SK-N-SH (cell line): ENCODE measurements around the gene ATL1. TPM values are rescaled to one million over a fixed set of nuclear protein-coding genes. Genes with fewer than 3 reads are reported as not detected.

Experiments
- CTCF ChIA-PET: fragments of 300-600, 350-600 bp; formaldehyde crosslinking; extraction: SDS; loops from one replicate; lab custom pipeline; 2021; lab: Yijun Ruan, JAX
- POLR2A ChIA-PET: fragments of 350-600 bp; sonication (Branson Sonifier 250); formaldehyde crosslinking; extraction: SDS; loops from one replicate; lab custom pipeline; 2020; ENCODE audit warnings: antibody characterized with exemption, inconsistent platforms; lab: Yijun Ruan, JAX
- DNase-seq: peaks from one replicate; pipeline ENCODE4 v3.0.0; 2012
- H2AFZ ChIP-seq: fragments of 200-600 bp; sonication (generic); 2 replicates; pipeline ENCODE4 v1.8.1; 2016; ENCODE audit warnings: antibody characterized with exemption, mild to moderate bottlenecking, low read depth
- H3F3A ChIP-seq: fragments of 200-600 bp; sonication (generic); replicated peaks from 2 replicates; pipeline ENCODE3; 2016; ENCODE audit warnings: antibody characterized with exemption, mild to moderate bottlenecking; ENCODE audit not compliant: insufficient read depth
- H3K27ac ChIP-seq, 2 experiments: fragments of 200-500 bp in 1 of 2; fragments of 200-600 bp in 1 of 2; sonication (Bioruptor generic) in 1 of 2; sonication (generic), shearing (Covaris generic) in 1 of 2; 2 replicates each; pipeline versions ENCODE4 v1.5.1 to v1.6.1; 2014 to 2016; ENCODE audit warnings: low read depth in 2 of 2, inconsistent platforms in 1 of 2, low read length in 1 of 2, mild to moderate bottlenecking in 1 of 2, mixed read lengths in 1 of 2
- H3K27me3 ChIP-seq: fragments of 200-600 bp; sonication (generic), shearing (Covaris generic); 2 replicates; pipeline ENCODE4 v1.6.1; 2016; ENCODE audit warnings: mixed run types; ENCODE audit not compliant: insufficient read depth
- H3K36me3 ChIP-seq, 2 experiments: fragments of 200-500 bp in 1 of 2; fragments of 200-600 bp in 1 of 2; sonication (Bioruptor generic) in 1 of 2; sonication (generic) in 1 of 2; replicated peaks in 1 of 2; 2 replicates each; pipeline versions ENCODE3 to v1.5.1; 2014 to 2016; ENCODE audit warnings: low read length in 1 of 2, mild to moderate bottlenecking in 1 of 2; ENCODE audit not compliant: insufficient read depth in 2 of 2, control insufficient read depth in 1 of 2
- H3K4me1 ChIP-seq, 2 experiments: fragments of 200-500 bp in 1 of 2; fragments of 200-600 bp in 1 of 2; sonication (Bioruptor generic) in 1 of 2; sonication (generic), shearing (Covaris generic) in 1 of 2; 2 replicates each; pipeline versions ENCODE4 v1.5.1 to v1.6.1; 2014 to 2016; ENCODE audit warnings: low read depth in 1 of 2, low read length in 1 of 2, mixed run types in 1 of 2; ENCODE audit not compliant: insufficient read depth in 2 of 2, control insufficient read depth in 1 of 2
- H3K4me2 ChIP-seq: fragments of 200-600 bp; sonication (generic), shearing (Covaris generic); 2 replicates; pipeline ENCODE4 v1.6.1; 2017; ENCODE audit warnings: mixed run types
- H3K4me3 ChIP-seq, 2 experiments: fragments of 200-500 bp in 1 of 2; fragments of 200-600 bp in 1 of 2; sonication (Bioruptor generic) in 1 of 2; sonication (generic), shearing (Covaris generic) in 1 of 2; 2 replicates each; pipeline versions ENCODE4 v1.5.1 to v1.8.1; 2014 to 2016; ENCODE audit warnings: low read depth in 2 of 2, inconsistent platforms in 1 of 2, low read length in 1 of 2, mild to moderate bottlenecking in 1 of 2, mixed read lengths in 1 of 2, moderate library complexity in 1 of 2
- H3K79me2 ChIP-seq: fragments of 200-600 bp; sonication (generic); 2 replicates; pipeline ENCODE4 v1.8.1; 2017; ENCODE audit warnings: mild to moderate bottlenecking; ENCODE audit not compliant: insufficient read depth
- H3K9ac ChIP-seq: fragments of 200-600 bp; sonication (generic); 2 replicates; pipeline ENCODE4 v1.6.1; 2017; ENCODE audit warnings: mixed run types
- H3K9me2 ChIP-seq: fragments of 200-600 bp; sonication (generic); 2 replicates; pipeline ENCODE4 v1.6.1; 2017; ENCODE audit warnings: mixed run types
- H3K9me3 ChIP-seq: fragments of 200-600 bp; sonication (generic); 2 replicates; pipeline ENCODE4 v1.6.1; 2017; ENCODE audit warnings: mixed run types, mild to moderate bottlenecking, moderate library complexity
- H4K20me1 ChIP-seq: fragments of 200-600 bp; sonication (generic); 2 replicates; pipeline ENCODE4 v1.6.1; 2017; ENCODE audit warnings: mild to moderate bottlenecking, mixed run types; ENCODE audit not compliant: insufficient read depth
- CTCF ChIP-seq: fragments of 200-600 bp; sonication (generic); IDR thresholded peaks from 2 replicates; pipeline ENCODE4 v1.6.1; 2017; ENCODE audit warnings: antibody characterized with exemption, mild to moderate bottlenecking, moderate library complexity
- FOSL2 ChIP-seq: IDR thresholded peaks from 2 replicates; pipeline ENCODE4 v1.4.0; 2012; ENCODE audit warnings: low read depth, mild to moderate bottlenecking, moderate library complexity, borderline replicate concordance
- MXI1 ChIP-seq: IDR thresholded peaks from 2 replicates; pipeline ENCODE4 v1.6.1; 2012; ENCODE audit warnings: mild to moderate bottlenecking, low read depth, low read length, improper control_type of control experiment
- NFIC ChIP-seq: IDR thresholded peaks from 2 replicates; pipeline ENCODE4 v1.4.0; 2012; ENCODE audit warnings: borderline replicate concordance
- POLR2AphosphoS5 ChIP-seq: IDR thresholded peaks from 2 replicates; pipeline ENCODE4 v1.6.1; 2012; ENCODE audit warnings: low read depth, low read length
- RFX5 ChIP-seq: IDR thresholded peaks from 2 replicates; pipeline ENCODE4 v1.6.1; 2012; ENCODE audit warnings: mild to moderate bottlenecking, improper control_type of control experiment, low read length
- SIN3A ChIP-seq: IDR thresholded peaks from 2 replicates; pipeline ENCODE4 v1.6.1; 2012; ENCODE audit warnings: low read depth, mild to moderate bottlenecking, low read length, moderate library complexity, borderline replicate concordance
- TAF1 ChIP-seq: IDR thresholded peaks from 2 replicates; pipeline ENCODE4 v1.6.1; 2012; ENCODE audit warnings: low read depth, mild to moderate bottlenecking, low read length, moderate library complexity, borderline replicate concordance
- TCF12 ChIP-seq: IDR thresholded peaks from 2 replicates; pipeline ENCODE4 v1.4.0; 2012
- YY1 ChIP-seq: IDR thresholded peaks from 2 replicates; pipeline ENCODE4 v1.4.0; 2012; ENCODE audit warnings: low read depth, mild to moderate bottlenecking
- WGBS: methylation state at CpG from one replicate; pipeline ENCODE4 v1.1.6; 2017; ENCODE audit warnings: low lambda C conversion rate; 5-methylcytosine and 5-hydroxymethylcytosine counted together
- polyA plus RNA-seq, 3 experiments: library from polyadenylated mRNA; depleted of rRNA; stranded (reverse); fragments of >200 nt; gene quantifications; 2 replicates each; pipeline ENCODE4 v1.2.3, GENCODE V29; 2012
- TF ChIP-seq, protein P1 (sequence below): fragments of 150-350 bp; IDR thresholded peaks from 2 replicates; pipeline ENCODE4 v1.6.1; 2016; ENCODE audit warnings: mild to moderate bottlenecking, low read depth, low read length
- TF ChIP-seq, protein P2 (sequence below): IDR thresholded peaks from 2 replicates; pipeline ENCODE4 v1.4.0; 2012; ENCODE audit warnings: low read depth

The ATL1 gene
- polyA plus RNA-seq, 1 of the 3 experiments (the other 2 are of a cell fraction) = 7.3 TPM

DNA sequence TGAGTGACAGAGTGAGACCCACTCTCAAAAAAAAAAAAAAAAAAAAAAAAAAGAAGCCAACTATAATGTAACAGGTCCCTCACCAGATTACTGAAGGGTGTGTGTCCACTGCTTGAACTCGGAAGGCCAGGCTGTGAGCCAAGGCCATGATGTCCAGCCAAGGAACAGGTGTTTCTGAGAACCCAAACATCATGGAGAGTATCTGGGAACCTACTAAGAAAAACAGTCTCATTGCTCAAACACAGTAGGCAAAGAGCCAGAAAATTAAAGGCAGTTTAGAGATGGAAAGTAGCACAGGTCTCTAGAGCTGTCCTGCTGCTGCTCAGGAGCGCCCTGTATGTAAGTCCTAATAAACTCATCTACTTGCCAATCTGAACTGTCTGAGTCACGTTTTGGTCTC is 15.0 kb upstream of the ATL1 start:
- Histone ChIP-seq H3K9ac (no peak overlapping the region), H3K27me3 (no peaks in the 10 kb centered on the region), H2AFZ (no peak overlapping the region), H3K79me2 (no peaks in the 10 kb centered on the region), H3F3A (no peaks in the 10 kb centered on the region), H3K4me2 (no peak overlapping the region), H3K4me3 (no peak overlapping the region), H4K20me1 (no peaks in the 10 kb centered on the region), H3K9me2 (no peaks in the 10 kb centered on the region), H3K4me1 (no peaks in the 10 kb centered on the region; a peak in 1 of 4 replicates), H3K27ac (no peak overlapping the region), H3K36me3 (no peaks in the 10 kb centered on the region), H3K9me3 (no peaks in the 10 kb centered on the region)
- POLR2A ChIA-PET = interaction anchor here (1.2 kb wide), 1 partner anchor 124 kb away, joined by 3 read pairs; the partner anchor contains the start of gene SAV1
- WGBS = 89% methylated on average over 3 of the region's 3 CpGs
- CTCF ChIA-PET = interaction anchor here (1.2 to 1.9 kb wide), 6 partner anchors 13 to 223 kb away, joined by 3 to 6 read pairs (median 4); partner anchors contain the start of genes ATL1 and MAP4K5
- no peak for DNase-seq
- no peak for TF ChIP-seq SIN3A
- no peak for TF ChIP-seq FOSL2
- no peak for TF ChIP-seq TCF12
- no peak for TF ChIP-seq CTCF
- TF ChIP-seq TAF1 = no peak

- H3K27ac ChIP-seq = no peak overlapping the region
- no peak overlapping the region for H3K4me2 ChIP-seq
- no peak overlapping the region for H3K9ac ChIP-seq
- no peaks in the 10 kb centered on the region for H3K27me3 ChIP-seq
- H3K4me1 ChIP-seq = no peaks in the 10 kb centered on the region; a peak in 1 of 4 replicates
- no peaks in the 10 kb centered on the region for H3K9me3 ChIP-seq
- H4K20me1 ChIP-seq = no peaks in the 10 kb centered on the region
- H3K4me3 ChIP-seq = no peak overlapping the region
- CTCF ChIA-PET = interaction anchor here (0.9 to 1.9 kb wide), 7 partner anchors 13 to 228 kb away, joined by 3 to 6 read pairs (median 4); partner anchors contain the start of genes ATL1 and MAP4K5
- POLR2A ChIA-PET = interaction anchor here (1.2 kb wide), 1 partner anchor 123 kb away, joined by 3 read pairs; the partner anchor contains the start of gene SAV1
- TF ChIP-seq, protein P1, sequence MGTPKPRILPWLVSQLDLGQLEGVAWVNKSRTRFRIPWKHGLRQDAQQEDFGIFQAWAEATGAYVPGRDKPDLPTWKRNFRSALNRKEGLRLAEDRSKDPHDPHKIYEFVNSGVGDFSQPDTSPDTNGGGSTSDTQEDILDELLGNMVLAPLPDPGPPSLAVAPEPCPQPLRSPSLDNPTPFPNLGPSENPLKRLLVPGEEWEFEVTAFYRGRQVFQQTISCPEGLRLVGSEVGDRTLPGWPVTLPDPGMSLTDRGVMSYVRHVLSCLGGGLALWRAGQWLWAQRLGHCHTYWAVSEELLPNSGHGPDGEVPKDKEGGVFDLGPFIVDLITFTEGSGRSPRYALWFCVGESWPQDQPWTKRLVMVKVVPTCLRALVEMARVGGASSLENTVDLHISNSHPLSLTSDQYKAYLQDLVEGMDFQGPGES = no peak
- TF ChIP-seq, protein P2, sequence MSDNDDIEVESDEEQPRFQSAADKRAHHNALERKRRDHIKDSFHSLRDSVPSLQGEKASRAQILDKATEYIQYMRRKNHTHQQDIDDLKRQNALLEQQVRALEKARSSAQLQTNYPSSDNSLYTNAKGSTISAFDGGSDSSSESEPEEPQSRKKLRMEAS = no peak
- TF ChIP-seq SIN3A (no peak), MXI1 (no peak), NFIC (no peak), POLR2AphosphoS5 (no peak), YY1 (no peak), RFX5 (no peak)
- H2AFZ ChIP-seq = no peak overlapping the region
- no peaks in the 10 kb centered on the region for H3K9me2 ChIP-seq
- no peaks in the 10 kb centered on the region for H3K36me3 ChIP-seq
- H3F3A ChIP-seq = no peaks in the 10 kb centered on the region
- H3K79me2 ChIP-seq = no peaks in the 10 kb centered on the region
- 75% methylated on average over 3 of the region's 3 CpGs for whole genome bisulfite sequencing
- DNase-seq = no peak
Measured at GRCh38 chr14:50545618-50546017, 14.3 kb upstream of the ATL1 start.
